KOPT-K1 (cell line): ENCODE measurements around the gene HPD.

Experiments used
- H3K27ac ChIP-seq: fragments of 200-600 bp; sonication (generic); 2 replicates; pipeline ENCODE4 v1.5.1; 2016; ENCODE audit warnings: antibody characterized with exemption, mild to moderate bottlenecking, low read depth, low read length; ENCODE audit not compliant: poor library complexity, severe bottlenecking
- H3K36me3 ChIP-seq: fragments of 200-600 bp; sonication (generic); 2 replicates; pipeline ENCODE4 v1.5.1; 2017; ENCODE audit warnings: antibody characterized with exemption, mild to moderate bottlenecking, low read length, moderate library complexity; ENCODE audit not compliant: insufficient read depth
- H3K9me3 ChIP-seq: fragments of 200-600 bp; sonication (generic); 2 replicates; pipeline ENCODE4 v1.5.1; 2017; ENCODE audit warnings: antibody characterized with exemption, low read length, mild to moderate bottlenecking; ENCODE audit not compliant: insufficient read depth, poor library complexity, severe bottlenecking

HPD gene

GRCh38 chr12:121849211-121849610 lies 9.4 kb downstream of the HPD start:
- Histone ChIP-seq H3K9me3 (no peaks in the 10 kb centered on the region), H3K27ac (no peak overlapping the region), H3K36me3 (no peaks in the 10 kb centered on the region)

GRCh38 chr12:121845701-121846100 lies 13.0 kb downstream of the HPD start:
- Histone ChIP-seq H3K36me3 (no peaks in the 10 kb centered on the region), H3K27ac (no peak overlapping the region), H3K9me3 (no peaks in the 10 kb centered on the region)

- Histone ChIP-seq H3K27ac (no peak overlapping the region), H3K36me3 (no peaks in the 10 kb centered on the region), H3K9me3 (no peaks in the 10 kb centered on the region)
Observed at GRCh38 chr12:121843236-121843982, 15.2 kb downstream of the HPD start.

GRCh38 chr12:121839993-121840761 lies 18.5 kb downstream of the HPD start:
- Histone ChIP-seq H3K9me3 (no peaks in the 10 kb centered on the region), H3K36me3 (no peaks in the 10 kb centered on the region), H3K27ac (peak overlapping the region; percentile 57)

- peak overlapping the region; percentile 57 for H3K27ac ChIP-seq
- no peaks in the 10 kb centered on the region for H3K36me3 ChIP-seq
- H3K9me3 ChIP-seq, result no peaks in the 10 kb centered on the region
Observed at GRCh38 chr12:121839106-121839992, 19.3 kb downstream of the HPD start.

GRCh38 chr12:121838126-121838525 lies 20.5 kb downstream of the HPD start:
- no peaks in the 10 kb centered on the region for H3K9me3 ChIP-seq
- H3K36me3 ChIP-seq, result no peaks in the 10 kb centered on the region
- no peak overlapping the region for H3K27ac ChIP-seq

- H3K36me3 ChIP-seq, result no peaks in the 10 kb centered on the region
- no peaks in the 10 kb centered on the region for H3K9me3 ChIP-seq
- H3K27ac ChIP-seq, result no peak overlapping the region
Observed at GRCh38 chr12:121837680-121838079, 21.0 kb downstream of the HPD start.

- Histone ChIP-seq H3K9me3 (no peaks in the 10 kb centered on the region), H3K27ac (peak overlapping the region; percentile 11), H3K36me3 (peaks cover 58% of the 10 kb centered on the region)
Observed at GRCh38 chr12:121831571-121832245, 27.0 kb downstream of the HPD start.

- Histone ChIP-seq H3K36me3 (peaks cover 68% of the 10 kb centered on the region), H3K27ac (peak overlapping the region; percentile 3), H3K9me3 (no peaks in the 10 kb centered on the region)
Observed at GRCh38 chr12:121830588-121831265, 27.9 kb downstream of the HPD start.

- Histone ChIP-seq H3K9me3 (no peaks in the 10 kb centered on the region), H3K27ac (no peak overlapping the region), H3K36me3 (peaks cover 74% of the 10 kb centered on the region)
Observed at GRCh38 chr12:121830134-121830533, 28.5 kb downstream of the HPD start.

- H3K36me3 ChIP-seq, result peaks cover 82% of the 10 kb centered on the region
Observed at GRCh38 chr12:121829250-121829918, 29.3 kb downstream of the HPD start.

GRCh38 chr12:121828826-121829225 lies 29.8 kb downstream of the HPD start:
- peaks cover 87% of the 10 kb centered on the region for H3K36me3 ChIP-seq
- no peak overlapping the region for H3K27ac ChIP-seq
- H3K9me3 ChIP-seq, result no peaks in the 10 kb centered on the region

More at GRCh38 chr12:121829250-121829918, 29.3 kb downstream of the HPD start:
- no peaks in the 10 kb centered on the region for H3K9me3 ChIP-seq
- no peak overlapping the region for H3K27ac ChIP-seq

GRCh38 chr12:121828306-121828705 lies 30.4 kb downstream of the HPD start:
- Histone ChIP-seq H3K27ac (no peak overlapping the region), H3K9me3 (no peaks in the 10 kb centered on the region), H3K36me3 (peaks cover 92% of the 10 kb centered on the region)
